Measurements from ENCODE around the gene SPDYE4.
"Not testable (repeated sequence)": the region's sequence is repeated elsewhere in the genome, so short reads cannot be mapped to it uniquely, and the experiment has no call there.

The SPDYE4 gene, protein sequence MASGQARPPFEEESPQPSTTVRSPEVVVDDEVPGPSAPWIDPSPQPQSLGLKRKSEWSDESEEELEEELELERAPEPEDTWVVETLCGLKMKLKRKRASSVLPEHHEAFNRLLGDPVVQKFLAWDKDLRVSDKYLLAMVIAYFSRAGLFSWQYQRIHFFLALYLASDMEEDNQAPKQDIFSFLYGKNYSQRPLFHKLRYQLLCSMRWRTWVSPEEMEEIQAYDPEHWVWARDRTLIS

DNA sequence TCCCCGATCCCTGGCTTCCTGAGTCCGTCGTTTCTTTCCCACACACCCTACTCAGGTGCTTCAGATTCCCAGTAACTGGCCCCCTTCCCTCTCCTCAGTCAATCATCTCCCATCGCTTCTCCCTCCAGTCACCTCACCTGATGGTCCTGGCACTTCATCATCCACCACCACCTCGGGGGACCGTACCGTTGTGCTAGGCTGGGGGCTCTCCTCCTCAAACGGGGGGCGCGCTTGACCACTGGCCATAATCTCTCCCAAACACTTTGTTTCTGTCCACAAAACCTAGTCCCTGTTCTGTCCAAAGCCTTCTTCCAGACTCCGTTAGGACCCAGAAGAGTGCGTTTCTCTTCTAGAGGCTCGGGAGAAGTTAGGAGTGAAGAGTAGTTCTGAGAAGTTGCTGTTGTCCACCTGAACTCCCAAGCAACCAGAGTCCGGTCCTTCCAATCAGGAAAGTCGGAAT, at the start of gene SPDYE4:
SPDYE4 (minus strand) TSS at position 410 of the 460 bp plus-strand sequence; CDS start at position 246, 164 bp downstream.
- no peak for FAIRE-seq

DNA sequence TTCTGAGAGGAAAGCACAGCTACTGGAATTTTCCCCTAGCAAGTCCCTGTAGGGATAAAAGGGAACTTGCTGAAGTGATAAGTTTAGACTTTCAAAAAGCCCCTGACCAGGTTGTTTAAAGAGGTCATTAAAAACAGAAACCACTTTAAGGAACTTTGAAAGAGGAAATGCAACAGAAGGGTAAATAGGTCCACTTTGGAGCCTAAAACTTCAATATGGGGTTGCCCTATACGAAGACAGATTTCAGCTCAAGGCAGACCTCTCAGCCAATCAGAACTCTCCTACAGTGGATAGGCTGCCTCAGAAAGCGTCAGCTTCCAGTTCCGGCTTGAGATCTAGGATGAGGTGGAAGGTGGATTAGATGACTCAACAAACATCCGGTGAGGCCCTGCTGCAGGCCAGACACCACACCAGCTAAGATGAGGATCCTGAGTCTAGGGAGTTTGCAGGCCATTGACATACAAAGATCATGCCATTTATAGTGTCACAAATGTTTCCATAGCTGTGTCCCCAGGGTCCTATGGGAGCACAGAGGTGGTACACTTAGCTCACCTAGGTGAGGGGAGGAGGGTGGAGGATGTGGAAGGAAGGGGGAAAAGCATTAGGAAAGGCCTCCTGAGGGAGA, 48.7 kb upstream of the SPDYE4 start:
- no peak for FAIRE-seq

DNA sequence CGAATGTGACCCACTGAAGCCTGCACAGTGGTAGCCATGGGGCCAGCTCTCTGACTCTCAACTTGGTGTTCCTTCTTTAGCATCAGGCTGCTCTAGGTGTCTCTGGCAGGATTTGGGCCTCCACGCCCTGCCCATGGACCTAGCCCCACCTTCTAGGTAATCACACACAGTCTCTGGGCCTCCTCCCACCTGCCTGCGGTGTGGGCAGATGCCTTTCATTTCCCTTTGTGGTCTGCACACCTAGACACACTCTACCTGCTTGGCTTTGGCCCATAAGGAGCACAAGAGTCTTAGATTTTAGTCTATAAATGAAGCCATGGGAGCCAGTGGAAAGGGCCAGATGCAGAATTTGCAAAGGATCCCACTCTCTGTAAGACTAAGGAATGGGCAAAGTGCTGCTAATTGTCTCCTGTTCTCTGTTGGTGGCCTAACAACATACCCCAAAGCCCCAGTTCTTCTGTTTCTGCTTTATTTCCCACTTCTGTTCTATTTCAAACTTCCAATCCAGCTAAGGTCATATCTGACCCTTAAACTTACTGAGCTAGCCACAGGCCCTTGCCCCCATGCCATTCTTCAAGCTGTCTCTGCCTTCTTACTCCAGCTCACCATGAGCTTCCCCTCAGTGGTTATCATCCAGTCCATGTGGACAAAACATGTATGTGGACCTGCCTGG, 48.0 kb upstream of the SPDYE4 start:
- no peak for FAIRE-seq

DNA sequence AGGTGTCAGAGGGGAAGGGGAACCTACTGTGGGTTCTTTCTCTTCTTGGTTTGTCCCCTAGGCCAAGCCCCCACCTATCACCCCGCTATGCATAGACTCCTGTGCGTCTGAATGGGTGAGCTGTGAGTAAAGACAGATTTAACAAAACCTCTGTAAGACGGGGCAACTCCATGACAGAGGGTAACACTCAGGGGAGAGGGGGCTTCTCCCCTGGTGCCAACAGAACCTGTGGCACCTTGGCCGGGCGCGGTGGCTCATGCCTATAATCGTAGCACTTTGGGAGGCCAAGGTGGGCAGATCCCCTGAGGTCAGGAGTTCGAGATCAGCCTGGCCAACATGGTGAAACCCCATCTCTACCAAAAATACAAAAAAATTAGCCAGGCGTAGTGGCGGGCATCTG, 47.0 kb upstream of the SPDYE4 start:
- FAIRE-seq, result not testable (repeated sequence)

DNA sequence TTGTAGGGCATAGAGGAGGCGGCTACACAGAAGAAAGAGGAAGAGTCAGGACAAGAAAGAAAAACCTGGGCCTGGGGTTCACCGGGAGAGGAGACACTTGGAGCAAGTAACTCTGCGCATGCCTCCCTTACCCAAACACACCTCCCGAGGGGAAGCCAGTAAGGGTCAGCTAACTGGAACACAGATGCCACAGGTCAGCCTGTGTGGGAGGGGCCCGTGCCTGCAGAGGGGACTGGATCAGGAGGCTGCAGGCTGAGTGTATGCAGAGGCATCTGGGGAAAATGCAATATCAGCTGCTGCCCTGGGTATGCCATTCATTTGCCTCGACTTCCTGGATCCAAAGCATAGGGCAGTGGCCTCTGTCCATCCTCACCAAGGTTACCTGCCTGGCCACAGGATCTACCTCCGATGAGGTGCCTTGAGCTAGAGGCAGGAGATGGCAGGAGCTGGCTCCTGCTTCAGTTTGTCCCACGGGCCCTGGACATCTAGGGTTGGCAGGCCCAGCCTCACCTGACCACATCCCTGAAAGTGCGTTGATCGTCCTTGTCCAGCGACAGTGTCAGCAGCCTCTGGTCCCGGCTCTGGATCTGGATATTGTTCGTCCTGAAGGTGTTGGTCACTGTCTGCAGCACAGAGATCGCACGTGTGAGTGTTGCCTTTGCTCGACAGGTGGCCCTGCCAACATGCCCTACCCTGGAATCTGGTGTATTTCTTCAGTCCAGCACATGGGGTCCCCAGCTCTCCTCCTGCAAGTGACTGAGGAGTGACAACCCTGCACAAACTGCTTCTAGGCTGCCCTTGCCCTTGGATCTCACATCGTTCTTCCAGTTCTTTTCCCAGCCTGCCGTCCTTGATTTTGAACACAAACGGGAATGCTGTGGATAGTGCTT, 45.4 kb upstream of the SPDYE4 start:
- no peak for FAIRE-seq

DNA sequence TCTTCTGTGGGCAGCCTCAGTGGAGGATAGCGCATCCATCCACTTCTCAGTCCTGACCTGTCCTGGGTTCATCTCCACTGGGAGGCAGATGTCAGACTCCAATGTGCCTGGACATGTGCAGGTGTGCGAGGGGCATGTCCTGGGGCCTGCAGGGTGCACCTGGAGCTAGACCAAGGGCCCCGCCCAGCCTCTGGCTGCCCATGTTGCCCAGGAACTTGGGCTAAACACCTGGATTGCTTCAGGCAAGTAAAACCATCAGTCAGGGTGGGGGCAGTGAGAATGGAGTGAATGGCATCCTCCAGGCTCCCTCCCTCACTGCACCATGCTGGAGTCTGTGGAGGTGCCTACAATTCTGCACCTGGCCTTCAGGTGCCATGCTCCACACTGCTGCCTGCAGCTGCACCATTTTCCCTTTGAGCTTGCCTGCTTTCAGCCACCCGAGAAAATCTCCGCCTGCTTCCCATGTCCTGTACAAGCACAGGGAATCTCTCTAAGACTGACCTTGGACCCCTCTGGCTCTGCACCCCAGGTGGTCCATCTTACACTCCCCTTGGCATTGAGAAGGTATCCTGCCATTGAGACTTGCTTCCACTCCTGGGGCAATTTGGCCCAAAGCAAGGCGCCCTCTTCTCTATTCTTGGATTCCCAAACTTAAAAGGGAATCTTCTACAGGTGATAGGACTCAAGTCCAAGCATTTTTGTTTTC, 42.9 kb upstream of the SPDYE4 start:
- no peak for FAIRE-seq

DNA sequence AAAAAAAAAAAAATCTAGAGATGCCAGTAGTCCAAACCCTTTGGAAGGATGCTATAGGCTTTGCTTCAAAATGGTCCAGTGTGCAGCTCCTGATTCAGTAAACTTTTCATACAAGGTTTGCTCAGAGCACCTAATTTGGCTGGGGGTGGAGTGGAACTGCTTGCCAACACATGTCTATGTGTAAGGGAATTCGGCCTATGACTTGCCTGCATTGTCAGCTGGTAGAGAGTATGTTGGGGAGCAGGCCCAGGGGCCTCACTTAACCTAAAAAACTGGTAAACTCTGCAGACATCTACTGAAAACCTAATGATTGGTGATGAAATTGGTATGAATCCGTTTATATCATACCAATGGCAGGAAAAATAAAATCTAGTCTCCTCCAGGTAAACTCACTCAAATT, 42.3 kb upstream of the SPDYE4 start:
- FAIRE-seq, result no peak

DNA sequence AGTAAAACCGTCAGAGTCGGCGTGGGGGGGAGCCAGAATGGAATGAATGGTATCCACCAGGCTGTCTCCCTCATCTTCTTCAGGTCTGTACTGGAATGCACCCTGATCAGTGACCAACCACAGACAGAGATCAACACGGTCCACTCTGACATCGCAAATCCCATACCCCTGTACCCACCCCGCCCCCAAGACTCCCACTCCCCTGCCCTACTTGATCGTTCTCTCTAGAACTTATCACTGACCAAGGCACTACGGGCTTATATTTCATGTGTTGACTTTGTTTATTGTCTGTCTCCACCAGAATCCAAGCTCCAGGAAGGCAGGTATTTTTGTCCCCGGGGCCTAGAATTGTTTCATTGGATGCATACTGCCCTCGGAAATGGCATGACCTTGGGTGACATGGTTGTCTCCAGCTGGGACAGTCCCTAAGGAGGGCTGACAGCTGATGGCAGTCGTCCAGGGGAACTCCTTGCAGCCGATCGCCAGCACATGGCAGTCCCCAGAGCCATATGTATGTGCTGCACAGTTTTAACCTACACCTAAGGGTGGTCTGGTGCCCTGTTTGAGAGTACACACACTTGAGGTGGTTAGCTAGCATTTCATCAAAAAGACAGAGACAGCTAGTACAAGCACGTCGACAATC, 41.3 kb upstream of the SPDYE4 start:
- no peak for FAIRE-seq

DNA sequence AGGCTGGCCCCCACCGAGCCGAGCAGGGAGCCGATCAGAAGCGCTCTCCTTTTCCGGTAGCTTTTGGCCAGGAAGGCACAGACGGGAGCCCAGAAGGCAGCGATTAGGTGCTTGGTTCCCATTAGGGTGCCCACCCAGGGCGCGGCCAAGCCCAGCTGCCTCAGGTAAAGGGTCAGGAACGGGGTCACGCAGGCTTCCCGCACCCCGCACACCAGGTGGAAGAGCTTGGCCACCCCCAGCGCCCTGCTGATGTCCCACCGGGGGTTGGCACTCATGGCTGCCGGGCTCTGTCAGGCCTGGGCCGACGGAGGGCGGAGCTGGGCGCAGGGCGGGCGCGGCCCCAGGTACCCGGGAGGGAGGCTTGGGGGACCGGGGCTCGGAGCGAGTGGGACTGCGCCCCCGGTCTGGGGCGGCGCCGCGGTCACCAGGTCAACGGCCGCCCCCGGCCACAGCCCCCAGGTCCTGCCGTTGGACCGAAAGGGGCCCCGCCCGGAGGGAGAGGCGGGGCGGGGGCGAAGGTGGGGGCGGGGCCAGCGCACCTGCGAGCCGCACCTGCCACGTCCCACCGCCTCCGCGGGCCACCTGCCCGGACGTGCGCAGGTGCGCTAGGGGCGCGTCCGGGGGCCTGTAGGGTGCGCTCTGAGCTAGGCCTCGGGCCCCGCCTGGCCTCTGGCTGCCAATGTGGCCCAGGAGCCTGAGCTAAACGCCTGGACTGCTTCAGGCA, 40.7 kb upstream of the SPDYE4 start, which contains the start of gene MFSD6L:
MFSD6L (minus strand) TSS at position 520 of the 724 bp plus-strand sequence; CDS start at position 275, 245 bp downstream.
- FAIRE-seq, result no peak

DNA sequence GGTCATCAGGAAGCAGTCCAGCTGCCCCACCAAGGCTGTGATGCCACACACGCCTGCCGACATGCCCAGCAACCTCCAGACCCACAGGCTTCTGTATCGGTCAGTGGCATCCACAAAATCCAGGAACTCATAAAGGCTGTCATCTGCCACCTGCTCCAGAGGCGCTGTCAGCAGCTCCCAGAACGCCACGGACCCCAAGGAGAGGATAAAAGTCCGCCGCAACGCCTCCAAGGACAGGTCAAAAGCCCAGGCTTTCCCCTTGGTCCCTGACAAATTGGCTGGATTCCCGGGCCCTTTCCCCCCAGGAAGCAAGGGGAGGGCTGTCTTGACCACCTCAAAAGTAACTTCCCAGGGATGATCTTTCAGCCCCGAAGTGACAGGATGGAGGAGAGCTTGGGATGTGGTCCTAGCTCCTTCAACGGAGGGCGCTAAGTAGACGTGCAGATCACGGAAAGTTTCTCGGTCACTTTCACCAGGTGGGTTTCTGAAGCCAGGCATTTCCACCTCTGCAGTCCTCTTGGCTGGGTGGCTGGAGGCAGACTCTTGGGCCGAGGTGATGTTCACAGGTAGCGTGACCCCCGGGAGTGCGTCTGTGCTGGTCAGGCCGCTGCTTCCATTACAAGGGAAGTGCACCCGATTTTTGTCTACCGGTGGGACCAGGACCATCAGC, 40.0 kb upstream of the SPDYE4 start:
- FAIRE-seq, result no peak

DNA sequence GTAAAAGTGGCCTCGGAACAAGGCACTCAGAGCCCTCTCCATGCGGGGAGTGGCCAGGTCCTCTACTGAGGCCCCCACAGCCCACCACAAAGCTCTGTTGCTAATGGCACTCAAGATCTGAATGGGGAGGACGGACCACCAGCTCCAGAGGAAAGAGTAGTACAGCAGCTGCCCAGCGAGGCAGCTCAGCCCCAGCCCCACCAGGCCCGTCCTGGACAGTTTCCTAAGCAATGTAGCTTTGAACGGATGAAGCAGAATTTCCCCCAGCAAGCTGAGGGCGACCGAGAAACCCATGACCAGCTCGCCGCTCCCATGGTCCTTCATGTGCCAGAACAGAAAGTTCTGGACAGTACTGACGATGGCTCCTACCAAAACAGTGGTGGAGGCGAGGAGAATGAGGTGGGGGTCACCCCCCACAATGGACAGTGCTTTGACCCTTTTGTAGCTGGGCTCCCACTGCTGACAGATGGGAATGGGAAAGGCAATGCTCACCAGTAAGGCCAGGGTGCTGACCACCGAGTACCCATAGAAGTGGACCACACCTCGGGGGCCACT, 39.4 kb upstream of the SPDYE4 start:
- no peak for FAIRE-seq

DNA sequence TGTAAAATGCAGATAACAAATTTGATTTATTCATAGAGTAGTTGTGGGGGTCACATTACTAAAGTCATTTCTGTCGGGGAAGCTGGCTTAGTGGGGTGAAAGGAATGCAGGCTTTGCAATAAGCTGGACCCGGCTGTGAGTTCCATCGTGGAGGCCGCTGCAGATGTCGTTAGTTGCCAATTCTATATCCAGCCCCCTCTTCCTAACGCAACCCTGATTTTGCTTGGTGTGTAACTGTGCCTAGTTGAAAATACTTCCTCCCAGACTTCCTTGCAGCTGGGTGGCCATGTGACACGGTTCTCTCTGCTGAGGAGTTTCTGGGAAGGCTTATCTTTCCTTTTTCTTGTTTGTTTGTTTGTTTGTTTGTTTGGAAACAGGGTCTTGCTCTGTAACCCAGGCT, 36.3 kb upstream of the SPDYE4 start:
- no peak for FAIRE-seq

DNA sequence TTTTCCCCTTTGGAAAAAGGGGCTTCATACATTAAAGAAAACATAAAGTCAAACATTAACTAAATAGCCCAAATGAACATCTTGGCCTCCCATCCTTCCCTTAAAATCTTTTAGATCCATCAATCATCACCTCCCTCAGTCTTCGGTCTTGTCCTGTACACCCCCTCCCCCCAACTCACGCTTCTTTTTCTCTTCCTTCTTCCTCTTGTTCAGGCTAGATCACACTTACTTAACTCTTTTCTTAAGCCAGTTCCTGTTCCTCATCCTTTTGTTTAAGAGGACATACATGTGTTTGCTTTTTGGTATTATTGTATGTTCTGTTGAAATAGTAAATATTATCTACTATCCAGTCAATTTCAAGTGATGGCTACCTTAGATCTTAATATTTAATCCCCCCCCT, 35.3 kb upstream of the SPDYE4 start:
- no peak for FAIRE-seq

DNA sequence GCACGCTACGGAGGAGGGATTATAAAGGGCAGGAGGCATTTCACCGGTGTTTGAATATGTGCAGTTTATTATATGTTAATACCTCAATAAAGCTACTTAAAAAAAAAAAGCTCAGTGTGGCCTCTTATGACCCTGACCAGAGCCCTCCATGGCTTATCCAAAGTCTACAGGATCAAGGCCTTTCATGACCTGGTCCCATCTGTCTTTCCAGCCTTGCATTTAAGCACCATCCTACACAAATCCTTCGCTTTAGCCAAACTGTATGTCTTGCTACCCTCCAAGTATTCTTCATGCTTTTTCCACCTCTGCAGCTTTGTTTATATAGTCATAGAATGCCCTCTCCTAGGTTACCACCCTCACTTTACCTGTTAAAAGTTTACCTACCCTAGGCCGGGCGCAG, 34.3 kb upstream of the SPDYE4 start:
- no peak for FAIRE-seq

DNA sequence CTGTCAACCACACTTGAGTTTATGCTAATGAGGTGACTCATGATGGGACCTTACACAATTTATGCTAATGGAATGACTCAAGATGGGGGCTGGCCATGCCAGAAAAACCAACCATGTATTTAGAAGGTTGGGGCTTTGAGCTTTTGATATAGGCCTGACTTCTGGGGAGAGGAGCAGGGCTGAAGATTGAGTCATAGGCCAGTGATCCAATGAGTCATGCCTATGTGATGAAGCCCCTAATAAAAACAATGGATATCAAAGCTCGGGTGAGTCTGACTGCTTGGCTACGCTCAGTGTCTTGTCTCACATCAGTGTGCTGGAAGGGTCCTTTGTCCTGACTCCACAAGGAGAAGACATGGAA, 33.5 kb upstream of the SPDYE4 start:
- FAIRE-seq, result no peak

DNA sequence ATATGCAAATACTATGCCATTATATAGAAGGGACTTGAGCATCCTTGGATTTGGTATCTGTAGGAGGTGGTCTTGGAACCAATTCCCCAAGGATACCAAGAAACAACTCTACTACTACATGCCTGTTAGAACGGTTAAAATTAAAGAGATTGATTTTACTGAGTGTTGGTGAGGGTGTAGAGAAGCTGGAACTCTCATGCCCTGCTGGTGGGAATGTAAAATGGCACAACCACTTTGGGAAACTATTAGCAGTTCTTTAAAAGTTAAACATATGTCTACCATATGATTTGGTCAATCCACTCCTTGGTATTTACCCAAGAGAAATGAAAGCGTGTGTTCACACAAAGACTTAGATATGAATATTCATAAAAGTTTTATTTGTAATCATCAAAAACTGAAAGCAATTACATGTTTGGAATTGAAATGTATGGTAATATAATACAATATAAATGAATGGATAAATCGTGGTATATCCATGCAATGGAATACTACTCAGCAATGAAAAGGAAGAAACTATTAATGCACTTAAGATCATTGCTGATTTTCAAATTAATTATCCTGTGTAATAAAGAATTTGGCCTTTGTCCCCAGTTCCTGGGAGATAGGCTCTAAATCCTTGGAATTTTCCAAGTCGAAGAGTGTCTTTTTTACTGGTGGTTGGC, 33.0 kb upstream of the SPDYE4 start:
- FAIRE-seq, result no peak

DNA sequence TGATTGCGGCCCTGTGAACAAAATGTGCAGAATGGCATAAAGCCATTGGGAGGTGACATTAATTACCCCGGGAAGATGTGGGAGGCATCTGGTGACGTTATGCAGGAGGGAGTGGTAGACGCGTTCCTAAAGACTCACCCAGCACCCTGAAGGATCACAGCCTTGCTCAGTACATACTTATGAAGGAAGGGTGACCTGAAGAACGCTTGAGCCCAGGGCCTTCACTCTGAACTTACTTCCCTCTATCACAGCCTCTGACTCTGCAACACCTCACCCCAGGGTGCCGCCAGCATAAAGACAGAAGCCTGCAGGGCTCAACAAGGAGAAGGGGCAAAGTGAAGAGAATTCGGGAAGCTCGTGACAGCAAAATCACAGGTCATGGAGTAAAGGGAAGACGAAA, 31.4 kb upstream of the SPDYE4 start:
- no peak for FAIRE-seq

DNA sequence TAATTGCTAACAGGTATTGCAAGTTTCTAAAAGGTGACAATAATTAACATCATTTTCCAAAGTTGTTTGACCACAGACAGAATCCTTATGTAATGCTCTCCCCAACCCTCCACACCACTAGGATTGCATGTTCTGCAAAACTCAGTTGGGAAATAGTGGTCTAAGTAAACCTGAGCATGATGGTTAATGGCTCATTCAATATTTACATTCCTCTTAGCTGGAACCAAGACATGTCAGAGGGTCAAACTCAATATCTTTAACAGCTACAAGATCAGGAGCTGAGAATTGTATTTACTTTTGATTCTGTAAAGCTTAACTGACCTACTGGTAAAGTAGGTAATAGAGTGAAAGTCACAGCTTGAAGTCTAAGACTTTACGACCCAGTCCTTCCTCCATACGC, 30.7 kb upstream of the SPDYE4 start:
- no peak for FAIRE-seq

DNA sequence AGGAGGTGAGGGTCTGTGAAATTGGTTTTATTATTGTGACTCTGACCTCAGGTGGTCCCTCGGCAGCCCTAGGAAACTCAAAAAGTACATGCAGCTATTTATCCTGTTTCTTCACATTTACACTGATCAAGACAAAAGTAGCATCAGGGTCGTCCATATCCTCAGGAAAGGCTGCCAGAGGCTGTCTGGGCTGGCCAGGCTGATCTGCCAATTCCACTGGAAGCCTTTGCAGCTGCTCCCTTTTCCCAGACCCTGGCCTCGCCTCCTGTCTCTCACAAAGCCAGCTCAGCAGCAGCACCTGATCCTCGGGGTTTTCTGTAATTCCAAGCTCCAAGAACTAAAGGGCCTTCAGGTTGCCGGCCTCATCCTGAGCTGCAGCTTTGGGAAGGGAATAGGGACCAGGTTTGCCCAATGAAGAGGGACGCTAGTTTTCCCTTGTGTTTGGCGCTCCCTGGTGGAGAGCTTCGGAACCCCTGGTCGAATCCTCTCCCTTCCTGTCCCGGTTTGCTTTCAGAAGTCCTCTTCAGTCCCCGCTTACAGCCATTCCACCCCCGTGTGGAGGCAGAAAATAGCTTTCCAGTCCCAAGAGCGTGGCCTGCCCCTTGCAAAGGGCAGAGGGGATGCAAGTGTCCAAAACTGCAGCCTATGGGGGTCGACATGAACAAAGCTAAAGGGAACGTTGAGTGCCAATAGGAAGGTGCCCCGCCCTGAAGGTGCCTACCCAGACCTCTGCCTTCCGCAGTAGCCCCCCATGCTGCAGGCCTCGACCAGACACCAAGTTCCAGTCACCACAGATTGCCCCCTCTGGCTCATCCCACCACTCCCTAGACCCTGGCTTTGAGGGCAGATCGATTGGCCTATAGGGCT, 27.4 kb upstream of the SPDYE4 start:
- FAIRE-seq, result peak; percentile 55

Measured in A204.1 (cell line).